ENCODE data around the gene UBL4A.

The UBL4A gene

DNA sequence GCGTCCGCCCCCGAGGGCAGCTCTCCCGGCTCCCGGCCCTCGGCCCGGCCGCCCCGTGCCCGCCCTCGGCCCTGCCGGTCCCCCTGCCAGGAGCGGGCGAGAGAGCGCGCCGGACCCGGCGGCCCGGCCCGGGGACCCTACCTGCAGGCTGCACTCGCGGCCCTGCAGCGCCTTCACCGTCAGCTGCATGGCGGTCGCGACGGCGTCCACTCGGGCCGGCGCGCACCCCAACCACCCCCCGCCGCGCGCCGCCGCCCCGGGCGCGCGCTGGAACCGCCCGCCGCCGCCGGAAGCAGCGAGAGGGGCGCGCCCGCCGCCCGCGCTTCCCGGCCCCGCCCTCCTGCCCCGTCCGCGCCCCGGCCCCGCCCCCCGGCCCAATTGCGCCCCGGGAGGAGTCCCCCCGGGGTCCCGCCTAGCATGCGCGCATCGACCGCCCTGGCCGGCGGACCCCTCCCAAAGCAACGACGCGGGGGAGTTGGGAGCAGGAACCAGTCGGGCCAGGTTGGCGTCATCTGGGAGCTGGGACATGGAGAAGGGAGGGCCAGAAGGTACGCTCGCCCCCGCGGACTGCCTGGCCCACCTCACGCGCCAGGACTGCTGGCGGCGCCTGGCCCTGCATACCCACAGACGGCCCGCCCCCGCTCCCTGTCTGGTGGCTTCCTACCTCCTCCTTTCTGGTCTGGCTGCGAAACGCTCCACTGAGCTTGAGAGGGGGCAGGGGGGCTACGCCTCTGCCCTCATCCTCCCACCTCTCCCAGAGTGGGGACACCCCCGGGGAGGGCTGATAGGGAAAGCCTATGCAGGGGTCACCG, at the start of gene UBL4A:
Gene UBL4A, minus strand, starts transcription at position 220 of the 812 bp plus-strand sequence. Its CDS starts 31 bp downstream, at position 189.
- peak; percentile 64 for DNase-seq (ENCODE audit: low spot score)

DNA sequence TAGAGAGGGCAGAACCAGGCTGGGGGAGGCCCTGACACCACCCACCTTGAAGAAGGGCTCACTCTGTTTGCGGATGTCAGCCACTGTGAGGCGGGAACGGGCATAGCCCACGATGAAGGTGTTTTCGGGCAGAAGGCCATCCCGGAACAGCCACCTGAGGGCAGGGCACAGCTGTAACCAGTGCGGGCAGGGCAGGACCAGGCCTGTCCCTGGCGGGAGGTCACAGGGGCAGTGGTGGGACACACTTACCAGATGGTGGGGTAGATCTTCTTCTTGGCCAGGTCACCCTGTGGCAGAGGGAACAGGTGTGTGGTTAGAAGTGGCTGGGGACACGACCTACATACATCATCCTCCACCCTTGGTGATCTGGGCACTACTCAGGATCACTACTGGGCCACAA, 49.5 kb upstream of the UBL4A start:
- DNase-seq (ENCODE audit: low spot score), result no peak

GRCh38 chrX:154534526-154535322, 48.3 kb upstream of the UBL4A start:
- DNase-seq (ENCODE audit: low spot score), result peak; percentile 82

GRCh38 chrX:154532690-154533089, 46.3 kb upstream of the UBL4A start:
- DNase-seq (ENCODE audit: low spot score), result no peak

- no peak for DNase-seq (ENCODE audit: low spot score)
These were observed 45.2 kb upstream of the UBL4A start for GRCh38 chrX:154531626-154532025.

GRCh38 chrX:154530286-154530685, 43.9 kb upstream of the UBL4A start:
- no peak for DNase-seq (ENCODE audit: low spot score)

DNA sequence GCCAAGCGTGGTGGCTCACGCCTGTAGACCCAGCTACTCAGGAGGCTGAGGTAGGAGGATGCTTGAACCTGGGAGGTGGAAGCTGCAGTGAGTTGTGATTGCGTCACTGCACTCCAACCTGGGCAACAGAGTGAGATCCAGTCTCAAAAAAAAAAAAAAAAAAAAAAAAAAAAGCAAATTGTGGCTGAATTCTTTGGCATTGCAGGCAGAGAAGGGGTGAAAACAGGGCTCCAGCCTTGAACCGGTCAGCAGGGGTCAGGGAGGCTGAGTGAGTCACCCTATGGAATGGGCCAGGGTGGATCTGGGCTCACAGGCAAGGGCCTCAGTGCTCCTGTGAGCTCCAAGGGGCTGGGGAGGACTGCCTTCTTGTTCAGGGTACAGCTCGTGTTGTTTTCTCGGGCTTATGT, 42.8 kb upstream of the UBL4A start:
- DNase-seq (ENCODE audit: low spot score), result no peak

- DNase-seq (ENCODE audit: low spot score), result peak; percentile 54
These were observed 40.7 kb upstream of the UBL4A start for GRCh38 chrX:154526901-154527675.

- no peak for DNase-seq (ENCODE audit: low spot score)
These were observed 39.4 kb upstream of the UBL4A start for GRCh38 chrX:154525606-154526490.

- DNase-seq (ENCODE audit: low spot score), result no peak
These were observed 33.0 kb upstream of the UBL4A start for GRCh38 chrX:154519389-154519788.

- DNase-seq (ENCODE audit: low spot score), result no peak
These were observed 30.8 kb upstream of the UBL4A start for GRCh38 chrX:154517101-154517781.

- no peak for DNase-seq (ENCODE audit: low spot score)
These were observed 30.3 kb upstream of the UBL4A start for GRCh38 chrX:154516656-154517100.

GRCh38 chrX:154515966-154516655, 29.7 kb upstream of the UBL4A start, which contains the start of gene FAM3A:
Gene FAM3A, minus strand, starts transcription at chrX:154516232. Its CDS starts 460 bp downstream, at chrX:154515772.
- peak; percentile 80 for DNase-seq (ENCODE audit: low spot score)

DNA sequence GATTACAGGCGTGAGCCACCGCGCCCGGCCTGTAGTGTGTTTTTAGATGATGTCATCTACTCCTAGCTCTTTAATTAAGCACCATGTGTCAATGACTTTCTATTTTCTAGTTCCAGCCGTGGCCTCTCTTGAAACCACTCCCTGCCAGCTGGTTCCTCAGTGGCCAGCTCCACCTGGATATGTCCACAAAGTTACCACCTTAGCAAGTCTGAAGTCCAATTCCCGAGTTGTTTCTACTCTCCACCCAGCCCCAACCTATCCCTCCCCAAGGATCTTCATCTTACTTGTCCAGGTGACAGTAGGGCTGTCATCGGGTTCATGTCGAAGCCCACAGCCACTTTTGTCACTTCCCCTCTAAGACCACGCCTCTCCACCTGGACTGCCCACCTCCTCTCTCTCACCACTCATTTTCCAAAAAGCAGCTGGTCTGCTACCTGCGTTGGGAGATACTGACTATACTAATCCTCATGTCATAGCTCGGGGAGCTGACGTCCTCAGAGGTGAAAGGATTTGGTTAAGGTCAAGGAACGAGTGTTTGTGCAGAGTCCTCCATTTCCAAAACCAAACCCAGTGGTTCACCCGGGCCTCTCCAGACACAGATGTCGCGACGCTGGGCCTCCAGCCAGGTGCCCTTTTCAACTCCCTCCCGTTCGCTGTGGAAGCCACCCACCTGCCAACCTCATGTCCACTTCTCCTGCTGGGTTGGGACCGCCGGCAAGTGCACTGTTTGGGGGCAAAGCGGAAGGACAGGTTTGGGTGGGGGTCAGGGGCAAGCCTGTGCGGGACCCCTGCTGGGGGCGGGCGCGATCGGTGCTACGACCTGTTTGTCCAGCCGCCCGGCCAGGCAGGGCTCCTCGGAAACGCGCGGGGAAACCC, 28.9 kb upstream of the UBL4A start:
- no peak for DNase-seq (ENCODE audit: low spot score)

GRCh38 chrX:154513716-154514115, 27.3 kb upstream of the UBL4A start:
- no peak for DNase-seq (ENCODE audit: low spot score)

- DNase-seq (ENCODE audit: low spot score), result no peak
These were observed 26.6 kb upstream of the UBL4A start for GRCh38 chrX:154512879-154513553.

- DNase-seq (ENCODE audit: low spot score), result no peak
These were observed 25.3 kb upstream of the UBL4A start for GRCh38 chrX:154511761-154512160.

DNA sequence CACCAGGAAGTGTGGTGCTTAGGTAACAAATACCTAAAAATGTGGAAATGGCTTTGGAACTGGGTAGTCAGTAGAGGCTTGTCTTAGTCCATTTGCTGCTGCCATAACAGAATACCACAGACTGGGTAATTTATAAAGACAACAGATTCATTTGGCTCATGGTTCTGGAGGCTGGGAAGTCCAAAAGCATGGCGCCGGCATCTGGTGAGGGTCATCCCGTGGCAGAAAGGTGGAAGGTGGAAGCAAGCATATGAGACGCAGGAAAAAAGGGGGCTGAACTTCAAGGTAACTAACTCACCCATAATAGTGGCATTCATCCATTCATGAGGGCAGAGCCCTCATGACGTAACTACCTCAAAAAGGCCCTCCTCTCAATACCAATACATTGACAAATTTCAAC, 23.0 kb upstream of the UBL4A start:
- DNase-seq (ENCODE audit: low spot score), result no peak

Measured in iPS-NIHi11 (cell line).